Astrocyte (in vitro differentiated cells and primary cell): ENCODE measurements around the gene TCF7L2. TPM values are rescaled to one million over a fixed set of nuclear protein-coding genes. Genes with fewer than 3 reads are reported as not detected.
A peak's percentile ranks its signal among the peaks of the same experiment; 100 is the strongest.

Experiments
- DNase-seq: peaks from one replicate; pipeline ENCODE4 v3.0.0-alpha.2; 2010; ENCODE audit warnings: low read depth
- FAIRE-seq: peaks from 2 replicates; lab custom pipeline; 2011; peaks lifted over from hg19 to GRCh38; lab: Jason Lieb, UNC
- H2AFZ ChIP-seq: 2 replicates; pipeline ENCODE4 v1.6.0; 2012; ENCODE audit warnings: low read depth, low read length, inconsistent platforms
- H3K27ac ChIP-seq: 2 replicates; pipeline ENCODE4 v1.5.1; 2011; ENCODE audit warnings: low read depth, low read length, inconsistent platforms
- H3K27me3 ChIP-seq: 2 replicates; pipeline ENCODE4 v1.6.0; 2011; ENCODE audit warnings: low read length, inconsistent platforms; ENCODE audit not compliant: insufficient read depth
- H3K36me3 ChIP-seq: 2 replicates; pipeline ENCODE4 v1.5.1; 2011; ENCODE audit warnings: low read length, inconsistent platforms; ENCODE audit not compliant: insufficient read depth
- H3K4me1 ChIP-seq: 2 replicates; pipeline ENCODE4 v1.5.1; 2011; ENCODE audit warnings: low read length, inconsistent platforms; ENCODE audit not compliant: insufficient read depth
- H3K4me2 ChIP-seq: 2 replicates; pipeline ENCODE4 v1.6.0; 2012; ENCODE audit warnings: low read length, inconsistent platforms
- H3K4me3 ChIP-seq: 2 replicates; pipeline ENCODE4 v1.5.1; 2011; ENCODE audit warnings: low read depth, mild to moderate bottlenecking, low read length, inconsistent platforms; ENCODE audit not compliant: insufficient read depth
- H3K79me2 ChIP-seq: 2 replicates; pipeline ENCODE4 v1.6.0; 2012; ENCODE audit warnings: mild to moderate bottlenecking, low read length, inconsistent platforms; ENCODE audit not compliant: insufficient read depth
- H3K9ac ChIP-seq: 2 replicates; pipeline ENCODE4 v1.6.0; 2012; ENCODE audit warnings: mild to moderate bottlenecking, low read length, inconsistent platforms
- H3K9me3 ChIP-seq: 2 replicates; pipeline ENCODE4 v1.5.1; 2012; ENCODE audit warnings: low read depth, mild to moderate bottlenecking, low read length, inconsistent platforms; ENCODE audit not compliant: insufficient read depth
- H4K20me1 ChIP-seq: 2 replicates; pipeline ENCODE4 v1.6.0; 2012; ENCODE audit warnings: low read length, inconsistent platforms; ENCODE audit not compliant: insufficient read depth
- H3K27ac Mint-ChIP-seq: one replicate; pipeline ENCODE4 v1.8.0; 2021; ENCODE audit warnings: mild to moderate bottlenecking, mixed read lengths; ENCODE audit not compliant: unreplicated experiment
- H3K27me3 Mint-ChIP-seq: one replicate; pipeline ENCODE4 v1.8.0; 2021; ENCODE audit warnings: low read depth, mixed read lengths; ENCODE audit not compliant: unreplicated experiment
- H3K36me3 Mint-ChIP-seq: one replicate; pipeline ENCODE4 v1.8.0; 2021; ENCODE audit warnings: low read depth, mixed read lengths; ENCODE audit not compliant: unreplicated experiment
- H3K4me1 Mint-ChIP-seq: one replicate; pipeline ENCODE4 v1.8.0; 2021; ENCODE audit warnings: low read depth, mixed read lengths; ENCODE audit not compliant: unreplicated experiment
- H3K4me3 Mint-ChIP-seq: one replicate; pipeline ENCODE4 v1.8.0; 2021; ENCODE audit warnings: mild to moderate bottlenecking, moderate library complexity, mixed read lengths; ENCODE audit not compliant: unreplicated experiment
- H3K9me3 Mint-ChIP-seq: one replicate; pipeline ENCODE4 v1.8.0; 2021; ENCODE audit warnings: mild to moderate bottlenecking, mixed read lengths; ENCODE audit not compliant: unreplicated experiment
- EZH2 ChIP-seq: IDR thresholded peaks from 2 replicates; pipeline ENCODE4 v1.6.1; 2012; ENCODE audit warnings: mild to moderate bottlenecking, low read length, inconsistent platforms; ENCODE audit not compliant: insufficient read depth
- total RNA-seq: library from RNA; stranded (reverse); gene quantifications from 2 replicates; pipeline ENCODE4 v1.2.1, GENCODE V29; 2021
- TF ChIP-seq, protein P1 (sequence below): IDR thresholded peaks from 2 replicates; pipeline ENCODE4 v1.5.1; 2011; ENCODE audit warnings: low read depth, mild to moderate bottlenecking, inconsistent platforms, low read length, moderate library complexity; ENCODE audit not compliant: insufficient read depth

Gene TCF7L2
- total RNA-seq, 1 donor from 2014 or later, result 52.4 TPM

DNA sequence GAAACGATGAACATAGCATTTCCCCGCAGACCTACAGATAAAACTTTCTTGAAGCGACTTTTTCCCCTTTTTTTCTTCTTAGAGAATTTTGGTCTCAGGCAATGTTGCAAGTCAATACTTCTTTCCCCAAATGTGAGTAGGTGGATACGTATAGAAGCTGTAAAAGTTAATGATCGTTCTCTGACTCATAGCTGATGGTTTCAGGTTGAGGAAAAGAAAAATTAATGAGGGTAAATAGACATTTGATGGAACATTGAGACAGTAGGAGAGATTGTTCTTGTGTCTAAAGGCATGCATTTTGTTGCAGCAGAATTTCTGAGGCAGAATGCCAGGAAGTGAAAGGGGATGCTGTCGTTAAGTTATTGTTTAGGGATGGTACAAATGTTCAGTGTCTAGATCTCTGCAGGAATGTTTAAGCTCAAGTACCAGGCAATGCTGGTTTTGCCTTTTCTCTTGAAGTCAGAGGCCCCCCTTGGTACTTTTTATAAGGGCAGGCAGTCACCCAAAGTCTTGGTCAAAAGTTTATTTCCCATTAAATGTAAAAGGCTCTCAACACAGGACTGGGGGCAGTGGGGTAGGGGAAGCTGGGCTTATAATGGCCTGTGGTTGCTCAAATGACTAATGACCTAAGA lies 9.3 kb downstream of the TCF7L2 start:
- H3K4me2 ChIP-seq, result peak overlapping the region; percentile 90
- peaks cover 31% of the 10 kb centered on the region for H4K20me1 ChIP-seq
- H3K4me1 ChIP-seq, result peaks cover 67% of the 10 kb centered on the region
- Mint-ChIP-seq H3K27ac (peak overlapping the region; percentile 95), H3K4me1 (peaks cover 73% of the 10 kb centered on the region), H3K36me3 (peaks cover 4% of the 10 kb centered on the region), H3K27me3 (no peaks in the 10 kb centered on the region), H3K4me3 (peak overlapping the region; percentile 64), H3K9me3 (no peaks in the 10 kb centered on the region)
- no peaks in the 10 kb centered on the region for H3K36me3 ChIP-seq
- H3K27ac ChIP-seq, result peak overlapping the region; percentile 89
- no peak for TF ChIP-seq EZH2
- TF ChIP-seq, protein P1, sequence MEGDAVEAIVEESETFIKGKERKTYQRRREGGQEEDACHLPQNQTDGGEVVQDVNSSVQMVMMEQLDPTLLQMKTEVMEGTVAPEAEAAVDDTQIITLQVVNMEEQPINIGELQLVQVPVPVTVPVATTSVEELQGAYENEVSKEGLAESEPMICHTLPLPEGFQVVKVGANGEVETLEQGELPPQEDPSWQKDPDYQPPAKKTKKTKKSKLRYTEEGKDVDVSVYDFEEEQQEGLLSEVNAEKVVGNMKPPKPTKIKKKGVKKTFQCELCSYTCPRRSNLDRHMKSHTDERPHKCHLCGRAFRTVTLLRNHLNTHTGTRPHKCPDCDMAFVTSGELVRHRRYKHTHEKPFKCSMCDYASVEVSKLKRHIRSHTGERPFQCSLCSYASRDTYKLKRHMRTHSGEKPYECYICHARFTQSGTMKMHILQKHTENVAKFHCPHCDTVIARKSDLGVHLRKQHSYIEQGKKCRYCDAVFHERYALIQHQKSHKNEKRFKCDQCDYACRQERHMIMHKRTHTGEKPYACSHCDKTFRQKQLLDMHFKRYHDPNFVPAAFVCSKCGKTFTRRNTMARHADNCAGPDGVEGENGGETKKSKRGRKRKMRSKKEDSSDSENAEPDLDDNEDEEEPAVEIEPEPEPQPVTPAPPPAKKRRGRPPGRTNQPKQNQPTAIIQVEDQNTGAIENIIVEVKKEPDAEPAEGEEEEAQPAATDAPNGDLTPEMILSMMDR, result no peak
- peaks cover 86% of the 10 kb centered on the region for H3K79me2 ChIP-seq
- H2AFZ ChIP-seq, result no peak overlapping the region
- DNase-seq (peak; percentile 42), FAIRE-seq (no peak)
- peak overlapping the region; percentile 74 for H3K9ac ChIP-seq
- H3K9me3 ChIP-seq, result no peaks in the 10 kb centered on the region
- H3K27me3 ChIP-seq, result no peaks in the 10 kb centered on the region
- peak overlapping the region; percentile 50 for H3K4me3 ChIP-seq

GRCh38 chr10:112960151-112960681 lies 10.2 kb downstream of the TCF7L2 start:
- DNase-seq, result peak; percentile 63
- Histone ChIP-seq H3K27ac (peak overlapping the region; percentile 89), H3K4me1 (peaks cover 67% of the 10 kb centered on the region), H3K27me3 (no peaks in the 10 kb centered on the region), H3K9me3 (no peaks in the 10 kb centered on the region), H3K4me3 (no peak overlapping the region), H3K36me3 (no peaks in the 10 kb centered on the region), H3K4me2 (peak overlapping the region; percentile 90), H4K20me1 (peaks cover 33% of the 10 kb centered on the region), H2AFZ (no peak overlapping the region), H3K9ac (no peak overlapping the region), H3K79me2 (peaks cover 84% of the 10 kb centered on the region)
- H3K27me3 Mint-ChIP-seq, result no peaks in the 10 kb centered on the region
- FAIRE-seq, result no peak
- H3K4me1 Mint-ChIP-seq, result peaks cover 80% of the 10 kb centered on the region
- H3K36me3 Mint-ChIP-seq, result peaks cover 4% of the 10 kb centered on the region
- peak overlapping the region; percentile 95 for H3K27ac Mint-ChIP-seq
- peak overlapping the region; percentile 62 for H3K4me3 Mint-ChIP-seq
- H3K9me3 Mint-ChIP-seq, result no peaks in the 10 kb centered on the region
- TF ChIP-seq, protein P1, result no peak
- no peak for TF ChIP-seq EZH2

DNA sequence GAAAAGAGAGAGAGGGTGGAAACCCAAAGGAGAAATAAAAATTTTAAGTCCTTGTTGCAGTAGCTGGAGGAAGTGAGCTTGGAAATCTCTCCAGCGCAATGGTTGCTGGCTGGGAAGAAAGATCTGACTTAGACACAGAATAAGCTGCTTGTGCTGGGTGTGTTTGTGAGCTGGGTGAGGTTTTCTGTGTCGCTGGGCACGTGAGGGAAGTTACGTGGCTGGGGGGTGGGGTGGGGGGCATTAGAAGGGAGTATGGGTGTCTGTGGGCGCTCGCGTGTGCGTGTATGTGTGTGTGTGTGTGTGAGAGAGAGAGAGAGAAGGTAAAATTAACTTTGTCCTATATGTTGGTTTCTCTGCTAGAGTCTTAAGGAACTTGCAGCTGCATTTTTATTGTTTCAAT lies 11.6 kb downstream of the TCF7L2 start:
- Histone ChIP-seq H4K20me1 (peaks cover 41% of the 10 kb centered on the region), H3K4me3 (no peak overlapping the region), H3K27ac (no peak overlapping the region), H3K4me1 (peaks cover 57% of the 10 kb centered on the region), H3K27me3 (no peaks in the 10 kb centered on the region), H3K4me2 (no peak overlapping the region), H3K9ac (no peak overlapping the region), H3K79me2 (peaks cover 81% of the 10 kb centered on the region), H2AFZ (no peak overlapping the region), H3K36me3 (no peaks in the 10 kb centered on the region), H3K9me3 (no peaks in the 10 kb centered on the region)
- Mint-ChIP-seq H3K27me3 (no peaks in the 10 kb centered on the region), H3K36me3 (peaks cover 6% of the 10 kb centered on the region), H3K27ac (peak overlapping the region; percentile 95), H3K9me3 (no peaks in the 10 kb centered on the region), H3K4me1 (peaks cover 77% of the 10 kb centered on the region), H3K4me3 (peak overlapping the region; percentile 10)
- DNase-seq, result no peak
- TF ChIP-seq EZH2, result no peak
- TF ChIP-seq, protein P1, result no peak
- no peak for FAIRE-seq
